H1 (cell line): ENCODE data around the gene PLXNA4. TPM values are rescaled to one million over a fixed set of nuclear protein-coding genes. Genes with fewer than 3 reads are reported as not detected.

ENCODE experiments used
- CTCF ChIA-PET: fragments of 300-600 bp; sonication (Branson Sonifier 250); formaldehyde crosslinking; loops from one replicate; lab custom pipeline; 2021; ENCODE audit not compliant: partially characterized antibody; lab: Charles Lee
- POLR2A ChIA-PET: fragments of 300-600 bp; sonication (Branson Sonifier 250); formaldehyde crosslinking; loops from one replicate; lab custom pipeline; 2021; ENCODE audit warnings: inconsistent platforms; ENCODE audit not compliant: partially characterized antibody; lab: Charles Lee
- DNase-seq, 2 experiments: peaks; one replicate each; pipeline versions ENCODE4 v3.0.0 to v3.0.0-alpha.2; 2010 to 2022; ENCODE audit warnings: low spot score in 2 of 2, low read depth in 1 of 2, mixed read lengths in 1 of 2
- FAIRE-seq: peaks from 2 replicates; lab custom pipeline; 2011; peaks lifted over from hg19 to GRCh38; lab: Jason Lieb, UNC
- H2AFZ ChIP-seq: 2 replicates; pipeline ENCODE4 v1.8.1; 2012; ENCODE audit warnings: low read length, inconsistent platforms
- H2AK5ac ChIP-seq: 2 replicates; pipeline ENCODE4 v1.6.1; 2013; ENCODE audit warnings: low read depth, low read length
- H2BK120ac ChIP-seq: replicated peaks from 2 replicates; pipeline ENCODE3; 2013; ENCODE audit warnings: low read depth, low read length, inconsistent platforms
- H2BK12ac ChIP-seq: 2 replicates; pipeline ENCODE4 v1.6.1; 2013; ENCODE audit warnings: low read depth, low read length
- H2BK15ac ChIP-seq: 2 replicates; pipeline ENCODE4 v1.6.1; 2013; ENCODE audit warnings: low read length
- H2BK20ac ChIP-seq: 2 replicates; pipeline ENCODE4 v1.6.1; 2013; ENCODE audit warnings: low read length
- H2BK5ac ChIP-seq: 2 replicates; pipeline ENCODE4 v1.6.1; 2013; ENCODE audit warnings: low read depth, low read length
- H3K14ac ChIP-seq: 2 replicates; pipeline ENCODE4 v1.6.1; 2013; ENCODE audit warnings: inconsistent platforms; ENCODE audit not compliant: insufficient read length
- H3K18ac ChIP-seq: 2 replicates; pipeline ENCODE4 v1.6.1; 2013; ENCODE audit warnings: low read length; ENCODE audit errors: extremely low read depth
- H3K23ac ChIP-seq: 2 replicates; pipeline ENCODE4 v1.6.1; 2013; ENCODE audit warnings: inconsistent platforms; ENCODE audit not compliant: insufficient read length
- H3K23me2 ChIP-seq: 2 replicates; pipeline ENCODE4 v1.6.1; 2013; ENCODE audit warnings: low read depth, low read length
- H3K27ac ChIP-seq: 2 replicates; pipeline ENCODE4 v1.6.1; 2011; ENCODE audit warnings: low read depth, low read length, inconsistent platforms
- H3K27me3 ChIP-seq, 4 experiments: replicated peaks in 1 of 4; 1 replicate in 1 of 4; 2 replicates in 3 of 4; pipeline versions ENCODE4 v1.6.1 to v1.8.1; 2011 to 2013; ENCODE audit warnings: low read length in 3 of 4, mild to moderate bottlenecking in 3 of 4, inconsistent platforms in 2 of 4, mixed read lengths in 2 of 4, moderate library complexity in 1 of 4; ENCODE audit not compliant: control insufficient read depth in 3 of 4, insufficient read depth in 3 of 4; ENCODE audit errors: extremely low read depth in 1 of 4
- H3K36me3 ChIP-seq, 4 experiments: 2 replicates each; pipeline versions ENCODE4 v1.6.1 to v1.8.1; 2011 to 2013; ENCODE audit warnings: mild to moderate bottlenecking in 4 of 4, low read length in 3 of 4, moderate library complexity in 2 of 4, control low read depth in 1 of 4, inconsistent platforms in 1 of 4; ENCODE audit not compliant: insufficient read depth in 4 of 4, control insufficient read depth in 2 of 4
- H3K4ac ChIP-seq: replicated peaks from 2 replicates; pipeline ENCODE3; 2013; ENCODE audit warnings: low read length, low read depth, mixed read lengths, inconsistent platforms; ENCODE audit not compliant: insufficient read length
- H3K4me1 ChIP-seq, 4 experiments: replicated peaks in 1 of 4; 1 replicate in 1 of 4; 2 replicates in 3 of 4; pipeline versions ENCODE4 v1.6.1 to v1.8.1; 2011 to 2013; ENCODE audit warnings: low read length in 3 of 4, inconsistent platforms in 2 of 4, mixed read lengths in 1 of 4; ENCODE audit not compliant: insufficient read depth in 4 of 4, control insufficient read depth in 3 of 4
- H3K4me2 ChIP-seq, 2 experiments: 2 replicates each; pipeline versions ENCODE4 v1.6.1 to v1.8.1; 2011 to 2013; ENCODE audit warnings: low read depth in 2 of 2, low read length in 2 of 2, control low read depth in 1 of 2, inconsistent platforms in 1 of 2, mild to moderate bottlenecking in 1 of 2; ENCODE audit not compliant: insufficient read depth in 1 of 2
- H3K4me3 ChIP-seq, 4 experiments: fragments of 200-600, 300-600 bp in 1 of 4; sonication (generic), shearing (Covaris generic), sonication (Bioruptor Twin) in 1 of 4; 2 replicates each; pipeline versions ENCODE4 v1.5.1 to v1.8.1; 2011 to 2016; ENCODE audit warnings: low read length in 4 of 4, low read depth in 3 of 4, control low read depth in 2 of 4, inconsistent platforms in 2 of 4, mild to moderate bottlenecking in 2 of 4, mixed read lengths in 1 of 4, moderate library complexity in 1 of 4; ENCODE audit not compliant: insufficient read depth in 2 of 4; ENCODE audit errors: extremely low read depth in 1 of 4
- H3K56ac ChIP-seq: replicated peaks from 2 replicates; pipeline ENCODE3; 2013; ENCODE audit warnings: low read depth, mild to moderate bottlenecking, mixed read lengths, low read length, inconsistent platforms; ENCODE audit not compliant: insufficient read length
- H3K79me1 ChIP-seq: 2 replicates; pipeline ENCODE4 v1.6.1; 2013; ENCODE audit warnings: low read depth, low read length, control low read depth
- H3K79me2 ChIP-seq, 2 experiments: 2 replicates each; pipeline versions ENCODE4 v1.6.1 to v1.8.1; 2012 to 2013; ENCODE audit warnings: low read length in 2 of 2, mild to moderate bottlenecking in 2 of 2, inconsistent platforms in 1 of 2; ENCODE audit not compliant: insufficient read depth in 2 of 2, control insufficient read depth in 1 of 2
- H3K9ac ChIP-seq, 4 experiments: replicated peaks in 1 of 4; 1 replicate in 1 of 4; 2 replicates in 3 of 4; pipeline versions ENCODE4 v1.6.1 to v1.8.1; 2011 to 2013; ENCODE audit warnings: low read depth in 3 of 4, low read length in 3 of 4, control low read depth in 2 of 4, mild to moderate bottlenecking in 2 of 4, moderate library complexity in 2 of 4, inconsistent platforms in 1 of 4; ENCODE audit errors: extremely low read depth in 1 of 4
- H3K9me3 ChIP-seq, 2 experiments: 2 replicates each; pipeline versions ENCODE4 v1.6.1 to v1.8.1; 2012 to 2013; ENCODE audit warnings: mild to moderate bottlenecking in 2 of 2, moderate library complexity in 2 of 2, control low read depth in 1 of 2, inconsistent platforms in 1 of 2, low read depth in 1 of 2, low read length in 1 of 2, mixed read lengths in 1 of 2; ENCODE audit not compliant: insufficient read depth in 2 of 2
- H4K20me1 ChIP-seq, 2 experiments: replicated peaks in 1 of 2; 2 replicates each; pipeline versions ENCODE3 to v1.8.1; 2011 to 2013; ENCODE audit warnings: inconsistent platforms in 2 of 2, low read length in 2 of 2, mild to moderate bottlenecking in 1 of 2; ENCODE audit not compliant: insufficient read depth in 2 of 2, control insufficient read depth in 1 of 2
- H4K5ac ChIP-seq: 2 replicates; pipeline ENCODE4 v1.6.1; 2013; ENCODE audit warnings: low read length, low read depth, mixed read lengths, inconsistent platforms; ENCODE audit not compliant: insufficient read length
- H4K8ac ChIP-seq: 2 replicates; pipeline ENCODE4 v1.8.0; 2013; ENCODE audit warnings: mild to moderate bottlenecking, moderate library complexity, low read length, inconsistent platforms; ENCODE audit not compliant: insufficient read depth; ENCODE audit errors: extremely low read depth
- H4K91ac ChIP-seq: replicated peaks from 2 replicates; pipeline ENCODE3; 2013; ENCODE audit warnings: low read length, mixed read lengths, inconsistent platforms; ENCODE audit not compliant: insufficient read length
- CTCF ChIP-seq, 3 experiments: IDR thresholded peaks; 1 replicate in 2 of 3; 2 replicates in 1 of 3; pipeline versions ENCODE4 v1.5.1 to v1.6.1; 2011; ENCODE audit warnings: low read length in 3 of 3, mild to moderate bottlenecking in 3 of 3, inconsistent platforms in 2 of 3, low read depth in 1 of 3, moderate library complexity in 1 of 3; ENCODE audit not compliant: insufficient read depth in 1 of 3; ENCODE audit errors: control extremely low read depth in 1 of 3
- KDM1A ChIP-seq: fragments of 200-600, 300-600 bp; sonication (generic); IDR thresholded peaks from 2 replicates; pipeline ENCODE4 v1.7.1; 2016; ENCODE audit warnings: mild to moderate bottlenecking, low read length, borderline replicate concordance
- MAX ChIP-seq: IDR thresholded peaks from 2 replicates; pipeline ENCODE4 v1.6.1; 2012; ENCODE audit warnings: inconsistent platforms
- RAD21 ChIP-seq, 2 experiments: IDR thresholded peaks in 1 of 2; conservative IDR thresholded peaks in 1 of 2; 2 replicates each; pipeline ENCODE4 v1.6.1; 2011; ENCODE audit warnings: low read depth in 2 of 2, low read length in 2 of 2, improper control_type of control experiment in 1 of 2, inconsistent platforms in 1 of 2, mild to moderate bottlenecking in 1 of 2, moderate library complexity in 1 of 2
- SIX5 ChIP-seq: IDR thresholded peaks from 2 replicates; pipeline ENCODE4 v1.6.1; 2011; ENCODE audit warnings: mild to moderate bottlenecking, low read depth, low read length
- WGBS, 2 experiments: shearing (Covaris generic) in 1 of 2; methylation state at CpG; one replicate each; pipeline versions ENCODE4 v1.1.6 to v1.1.7; 2013 to 2015; ENCODE audit warnings: low lambda C conversion rate in 2 of 2, mixed read lengths in 2 of 2, inconsistent platforms in 1 of 2, low coverage in 1 of 2, missing lambda C conversion rate in 1 of 2; ENCODE audit not compliant: insufficient replicate concordance in 2 of 2, insufficient coverage in 1 of 2, insufficient read length in 1 of 2; ENCODE audit errors: extremely low coverage in 1 of 2, missing lambda C conversion rate in 1 of 2; 5-methylcytosine and 5-hydroxymethylcytosine counted together
- polyA plus RNA-seq, 7 experiments: library from polyadenylated mRNA; depleted of rRNA in 3 of 7; stranded (reverse) in 5 of 7; unstranded in 2 of 7; fragments of >200 nt in 5 of 7; fragments of 200-250 nt in 2 of 7; gene quantifications; 1 replicate in 5 of 7; 2 replicates in 1 of 7; 4 replicates in 1 of 7; pipeline versions ENCODE4 v1.2.1 to v1.2.3, GENCODE V29; 2011 to 2013; ENCODE audit warnings: missing spikeins in 2 of 7, mixed read lengths in 2 of 7
- total RNA-seq: library from RNA; stranded (reverse); fragmentation: NEBNext Ultra II Directional; extraction: Animal tissue kit (Norgen Biotek cat#: 25700); gene quantifications from 2 replicates; pipeline ENCODE4 v1.2.1, GENCODE V29; 2021

PLXNA4 gene
- total and polyA plus RNA-seq, 2 of the 8 experiments (the other 6 are each of a cell fraction or from before 2014, with no cell fraction given), result 0.76 to 0.79 TPM

GRCh38 chr7:132249256-132249971 lies 326.9 kb downstream of the PLXNA4 start:
- Histone ChIP-seq H2BK120ac (no peak overlapping the region), H3K27ac (no peak overlapping the region), H3K23me2 (no peaks in the 10 kb centered on the region), H3K18ac (peak overlapping the region; percentile 56; the same call in 1 of the 2 replicates), H3K14ac (no peak overlapping the region), H3K9me3 (peaks cover 0 to 8% of the 10 kb centered on the region in 2 experiments; a peak in 3 of 4 replicates), H3K23ac (no peak overlapping the region), H2BK5ac (no peak overlapping the region; the same call in 1 of the 2 replicates), H3K4me2 (no peak overlapping the region), H3K79me2 (no peaks in the 10 kb centered on the region), H3K27me3 (no peaks in the 10 kb centered on the region; a peak in 1 of 7 replicates), H4K20me1 (no peaks in the 10 kb centered on the region), H3K9ac (no peak overlapping the region), H2AK5ac (no peak overlapping the region), H4K5ac (no peak overlapping the region), H3K4me1 (peaks cover 6 to 17% (median 15%) of the 10 kb centered on the region in 4 experiments; a peak in 6 of 7 replicates), H3K79me1 (no peaks in the 10 kb centered on the region), H3K36me3 (no peaks in the 10 kb centered on the region), H2BK15ac (no peak overlapping the region), H3K4me3 (no peak overlapping the region), H3K4ac (no peak overlapping the region), H2BK12ac (peak overlapping the region; percentile 87; the same call in 1 of the 2 replicates), H4K8ac (no peak overlapping the region), H2BK20ac (no peak overlapping the region), H3K56ac (no peak overlapping the region), H2AFZ (0 out of 2 replicates have a peak overlapping the region, but pooled peaks have one; percentile 12), H4K91ac (peak overlapping the region; percentile 10)
- TF ChIP-seq RAD21 (IDR thresholded peaks at IDR 0.05 in 1 of 2, conservative IDR thresholded peaks at IDR 0.05 in 1 of 2; ENCODE audit: low read depth in 2 of 2, low read length in 2 of 2) (peak; percentile 77 to 88), SIX5 (no peak), KDM1A (peak; percentile 86; the same call in 1 of the 2 replicates), MAX (0 out of 2 replicates have a peak, but pooled peaks have one; percentile 20), CTCF (IDR thresholded peaks at IDR 0.05; ENCODE audit: control extremely low read depth in 1 of 3, insufficient read depth in 1 of 3, low read depth in 1 of 3, low read length in 3 of 3) (peak; percentile 60 to 82 (median 76))
- ChIA-PET POLR2A (no interaction called here), CTCF (interaction anchor here (0.6 to 5.1 kb wide), 26 partner anchors 9 to 560 kb away, joined by 3 to 34 read pairs (median 4); no protein-coding TSS in a partner anchor)
- WGBS, 2 experiments, result 74% methylated on average over 19 of the region's 19 CpGs; no CpG with 5 or more reads in 1 of the 2 experiments
- peak; percentile 97 for FAIRE-seq
- peak; percentile 44 to 56 for DNase-seq
